ENCODE results near the gene SH3GLB1. TPM values are rescaled to one million over a fixed set of nuclear protein-coding genes. Genes with fewer than 3 reads are reported as not detected.

Gene SH3GLB1
- total RNA-seq, 2 experiments from 2014 or later, result 17.7 to 37.5 TPM

DNA sequence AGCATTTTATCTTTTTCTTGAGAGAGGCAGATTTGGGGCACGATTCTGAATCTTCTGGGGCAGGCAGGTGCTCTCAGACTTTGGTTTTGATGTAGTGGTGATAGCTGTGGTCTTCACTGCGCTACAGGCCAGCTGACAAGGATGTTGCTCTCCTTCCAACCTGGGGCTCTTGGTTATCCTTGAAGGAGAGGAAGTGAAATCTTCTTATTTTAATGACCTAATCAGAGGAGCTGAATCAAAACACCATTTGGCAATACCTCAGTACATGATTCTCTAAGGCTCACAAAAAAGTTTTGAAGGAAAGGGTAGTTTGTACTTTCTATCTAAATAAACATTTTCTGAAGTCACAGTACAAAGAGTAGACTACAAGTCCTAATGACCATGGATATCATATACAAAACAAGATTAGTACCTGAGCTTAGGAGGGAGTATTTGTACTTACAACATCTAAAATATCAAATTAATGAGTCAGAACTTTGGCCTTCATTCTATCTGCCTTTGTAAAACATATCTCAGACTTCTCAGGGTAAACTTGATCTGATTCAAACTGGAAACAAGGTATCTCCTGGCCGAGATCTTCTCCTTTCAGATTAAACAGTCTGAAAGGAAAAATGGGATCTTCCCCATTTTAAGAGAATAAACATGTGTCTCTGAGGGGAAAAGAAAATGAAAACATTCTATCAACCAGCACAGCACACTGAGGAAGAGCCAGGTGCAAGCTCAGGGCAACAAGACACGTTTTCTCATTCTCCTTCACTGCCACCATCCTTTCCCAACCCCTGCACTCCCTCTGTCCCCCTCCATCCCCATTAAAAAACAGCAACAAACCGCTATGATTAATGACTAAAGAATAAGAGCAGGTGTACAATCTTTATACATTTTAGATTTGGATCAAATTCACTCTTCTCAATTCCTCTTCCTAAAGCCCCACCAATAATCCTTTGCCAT is 69.2 kb downstream of the SH3GLB1 start:
- H3K9me3 ChIP-seq (ENCODE audit: low read length), result no peaks in the 10 kb centered on the region
- peak; percentile 73 for DNase-seq (ENCODE audit: low spot score)
- no peak for TF ChIP-seq EZH2phosphoT487 (IDR thresholded peaks at IDR 0.05; ENCODE audit: borderline replicate concordance, low read depth, low read length)
- TF ChIP-seq, protein P1, sequence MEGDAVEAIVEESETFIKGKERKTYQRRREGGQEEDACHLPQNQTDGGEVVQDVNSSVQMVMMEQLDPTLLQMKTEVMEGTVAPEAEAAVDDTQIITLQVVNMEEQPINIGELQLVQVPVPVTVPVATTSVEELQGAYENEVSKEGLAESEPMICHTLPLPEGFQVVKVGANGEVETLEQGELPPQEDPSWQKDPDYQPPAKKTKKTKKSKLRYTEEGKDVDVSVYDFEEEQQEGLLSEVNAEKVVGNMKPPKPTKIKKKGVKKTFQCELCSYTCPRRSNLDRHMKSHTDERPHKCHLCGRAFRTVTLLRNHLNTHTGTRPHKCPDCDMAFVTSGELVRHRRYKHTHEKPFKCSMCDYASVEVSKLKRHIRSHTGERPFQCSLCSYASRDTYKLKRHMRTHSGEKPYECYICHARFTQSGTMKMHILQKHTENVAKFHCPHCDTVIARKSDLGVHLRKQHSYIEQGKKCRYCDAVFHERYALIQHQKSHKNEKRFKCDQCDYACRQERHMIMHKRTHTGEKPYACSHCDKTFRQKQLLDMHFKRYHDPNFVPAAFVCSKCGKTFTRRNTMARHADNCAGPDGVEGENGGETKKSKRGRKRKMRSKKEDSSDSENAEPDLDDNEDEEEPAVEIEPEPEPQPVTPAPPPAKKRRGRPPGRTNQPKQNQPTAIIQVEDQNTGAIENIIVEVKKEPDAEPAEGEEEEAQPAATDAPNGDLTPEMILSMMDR (conservative IDR thresholded peaks at IDR 0.05; ENCODE audit: low read length), result no peak
- ChIA-PET POLR2A (interaction anchor here (0.6 to 2.4 kb wide), 21 partner anchors 9 to 556 kb away, joined by 3 to 9 read pairs (median 3); partner anchors contain the start of genes HS2ST1 and SELENOF), CTCF (ENCODE audit: unreplicated experiment) (no interaction called here)
- intact Hi-C loops (cut with micrococcal nuclease; ENCODE audit: unreplicated experiment), result loop anchor here (1.0 to 10.0 kb wide), 4 partner anchors 59 to 281 kb away; partner anchors contain the start of genes HS2ST1 and SELENOF
- no peaks in the 10 kb centered on the region for H4K20me1 ChIP-seq (ENCODE audit: insufficient read depth, low read length)
- H2AFZ ChIP-seq (ENCODE audit: low read length), result peak overlapping the region; percentile 41; the same call in 1 of the 2 replicates
- H3K4me3 ChIP-seq (ENCODE audit: low read depth, low read length, poor library complexity, severe bottlenecking), result peak overlapping the region; percentile 56
- H3K79me2 ChIP-seq (ENCODE audit: insufficient read depth, low read depth, low read length), result 0 out of 2 replicates have a peak, but pooled peaks cover 4% of the 10 kb centered on the region
- peak overlapping the region; percentile 84 for H3K4me2 ChIP-seq (ENCODE audit: low read length)
- peaks cover 45% of the 10 kb centered on the region for H3K4me1 ChIP-seq (ENCODE audit: insufficient read depth, low read length, poor library complexity, severe bottlenecking)
- H3K27ac ChIP-seq (ENCODE audit: low read depth, low read length, poor library complexity, severe bottlenecking), result peak overlapping the region; percentile 89
- no peaks in the 10 kb centered on the region for H3K9me2 ChIP-seq (ENCODE audit: insufficient read depth, low read length)
- H3K36me3 ChIP-seq (ENCODE audit: insufficient read depth, low read length), result no peaks in the 10 kb centered on the region
- BruUV-seq (replicated peaks), result TSS peak; percentile 59

DNA sequence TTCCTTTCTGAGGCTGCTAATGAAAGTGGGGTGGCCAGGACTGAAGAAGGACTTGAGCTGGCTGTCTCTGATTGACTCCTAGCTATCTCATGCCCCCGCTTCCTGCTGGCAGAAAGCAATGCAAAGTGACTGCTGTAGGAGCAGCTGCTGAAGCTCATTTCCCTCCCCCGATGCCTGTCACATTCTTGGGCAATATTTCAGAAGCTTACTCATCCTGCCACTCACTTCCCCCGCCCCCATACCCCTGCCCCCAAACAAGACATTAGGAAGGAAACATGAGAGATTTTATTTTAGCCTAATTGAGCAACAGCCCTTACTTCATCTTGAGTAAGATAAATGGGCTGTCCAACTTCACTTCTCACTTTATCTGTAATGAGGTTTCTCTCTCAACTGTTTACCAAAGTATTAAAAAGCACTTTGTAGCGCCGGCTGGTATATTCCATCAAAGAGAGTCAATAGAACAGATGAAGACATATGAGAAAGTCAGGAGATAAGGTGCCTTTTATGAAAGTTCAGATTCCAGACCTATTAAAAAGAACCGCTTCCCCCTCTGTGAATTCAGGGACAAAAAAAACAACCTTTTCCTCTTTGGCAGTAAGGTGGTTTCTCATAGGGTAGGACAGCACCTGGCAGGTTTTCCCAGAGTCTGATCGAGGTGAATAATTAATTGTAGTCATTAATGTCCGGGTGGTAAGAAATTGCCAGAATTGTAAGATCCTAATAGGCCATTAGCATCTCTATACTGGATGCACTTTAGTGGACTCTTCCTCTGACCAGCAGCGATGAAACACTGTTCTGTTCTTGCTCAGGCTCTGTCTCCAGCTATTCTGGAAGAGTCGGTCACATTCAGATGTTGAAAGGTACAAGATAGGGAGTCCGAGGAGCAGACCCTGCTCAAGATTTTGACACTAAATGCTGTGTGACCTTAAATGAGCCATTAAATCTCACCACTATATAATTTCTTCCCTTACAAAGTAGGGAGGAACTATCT is 70.2 kb downstream of the SH3GLB1 start:
- Histone ChIP-seq H3K4me3 (ENCODE audit: low read depth, low read length, poor library complexity, severe bottlenecking) (peak overlapping the region; percentile 56), H2AFZ (ENCODE audit: low read length) (peak overlapping the region; percentile 83), H3K27ac (ENCODE audit: low read depth, low read length, poor library complexity, severe bottlenecking) (peak overlapping the region; percentile 89), H3K36me3 (ENCODE audit: insufficient read depth, low read length) (no peaks in the 10 kb centered on the region), H3K4me1 (ENCODE audit: insufficient read depth, low read length, poor library complexity, severe bottlenecking) (peaks cover 47% of the 10 kb centered on the region), H4K20me1 (ENCODE audit: insufficient read depth, low read length) (no peaks in the 10 kb centered on the region), H3K79me2 (ENCODE audit: insufficient read depth, low read depth, low read length) (0 out of 2 replicates have a peak, but pooled peaks cover 4% of the 10 kb centered on the region), H3K9me3 (ENCODE audit: low read length) (no peaks in the 10 kb centered on the region), H3K9me2 (ENCODE audit: insufficient read depth, low read length) (no peaks in the 10 kb centered on the region), H3K4me2 (ENCODE audit: low read length) (peak overlapping the region; percentile 84)
- intact Hi-C loops (cut with micrococcal nuclease; ENCODE audit: unreplicated experiment), result loop anchor here (1.0 to 10.0 kb wide), 4 partner anchors 58 to 280 kb away; partner anchors contain the start of genes HS2ST1 and SELENOF
- DNase-seq (ENCODE audit: low spot score), result peak; percentile 93
- POLR2A ChIA-PET, result interaction anchor here (0.6 to 2.4 kb wide), 16 partner anchors 10 to 555 kb away, joined by 3 to 9 read pairs (median 3); partner anchors contain the start of genes HS2ST1 and SELENOF
- TF ChIP-seq EZH2phosphoT487 (IDR thresholded peaks at IDR 0.05; ENCODE audit: borderline replicate concordance, low read depth, low read length), result no peak
- TF ChIP-seq, protein P1 (conservative IDR thresholded peaks at IDR 0.05; ENCODE audit: low read length), result no peak
- no TSS peak for BruUV-seq (replicated peaks)
- CTCF ChIA-PET (ENCODE audit: unreplicated experiment), result no interaction called here
